ENCODE data around the gene SLC1A4.

DNA sequence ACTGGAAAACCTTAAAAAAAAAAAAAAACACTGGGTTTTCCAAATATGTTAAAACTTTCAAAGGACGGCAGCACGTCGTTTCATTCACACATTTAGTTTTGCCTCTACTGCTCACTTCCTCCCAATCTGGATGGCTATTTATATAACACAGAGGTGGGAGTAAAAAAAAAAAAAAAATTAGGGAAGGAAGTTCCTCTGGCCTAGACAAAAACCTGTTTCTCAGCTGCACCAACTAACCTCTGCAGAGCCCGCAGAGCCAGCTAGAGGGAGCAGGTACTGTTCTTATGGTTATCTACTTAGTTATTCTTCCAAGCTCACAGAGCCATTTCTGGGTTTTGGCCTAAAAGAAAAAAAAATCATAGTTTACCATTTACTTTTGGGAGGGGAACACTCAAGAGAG, 28.1 kb downstream of the SLC1A4 start:
- TF ChIP-seq, protein P1, sequence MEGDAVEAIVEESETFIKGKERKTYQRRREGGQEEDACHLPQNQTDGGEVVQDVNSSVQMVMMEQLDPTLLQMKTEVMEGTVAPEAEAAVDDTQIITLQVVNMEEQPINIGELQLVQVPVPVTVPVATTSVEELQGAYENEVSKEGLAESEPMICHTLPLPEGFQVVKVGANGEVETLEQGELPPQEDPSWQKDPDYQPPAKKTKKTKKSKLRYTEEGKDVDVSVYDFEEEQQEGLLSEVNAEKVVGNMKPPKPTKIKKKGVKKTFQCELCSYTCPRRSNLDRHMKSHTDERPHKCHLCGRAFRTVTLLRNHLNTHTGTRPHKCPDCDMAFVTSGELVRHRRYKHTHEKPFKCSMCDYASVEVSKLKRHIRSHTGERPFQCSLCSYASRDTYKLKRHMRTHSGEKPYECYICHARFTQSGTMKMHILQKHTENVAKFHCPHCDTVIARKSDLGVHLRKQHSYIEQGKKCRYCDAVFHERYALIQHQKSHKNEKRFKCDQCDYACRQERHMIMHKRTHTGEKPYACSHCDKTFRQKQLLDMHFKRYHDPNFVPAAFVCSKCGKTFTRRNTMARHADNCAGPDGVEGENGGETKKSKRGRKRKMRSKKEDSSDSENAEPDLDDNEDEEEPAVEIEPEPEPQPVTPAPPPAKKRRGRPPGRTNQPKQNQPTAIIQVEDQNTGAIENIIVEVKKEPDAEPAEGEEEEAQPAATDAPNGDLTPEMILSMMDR (IDR thresholded peaks at IDR 0.05): peak in 1 of 3 experiments; percentile 10
- TF ChIP-seq POLR2A (IDR thresholded peaks at IDR 0.05): no peak

Data from testis (tissue), 2 donors.